Cardiac fibroblast (primary cell): ENCODE measurements around the gene CA10.

Experiments
- DNase-seq, 2 donors: peaks; one replicate each; pipeline versions ENCODE4 v3.0.0 to v3.0.0-alpha.2; 2010; ENCODE audit warnings: low read depth in 2 of 2
- H3K4me3 ChIP-seq, 2 donors: replicated peaks in 1 of 2; 1 replicate in 1 of 2; 2 replicates in 1 of 2; pipeline ENCODE4 v1.5.1; 2011; ENCODE audit warnings: low read depth in 2 of 2, low read length in 2 of 2, mild to moderate bottlenecking in 2 of 2, moderate library complexity in 1 of 2
- TF ChIP-seq, protein P1 (sequence below): IDR thresholded peaks from one replicate; pipeline ENCODE4 v1.5.1; 2011; ENCODE audit warnings: low read depth, mild to moderate bottlenecking, low read length, inconsistent platforms

The CA10 gene

GRCh38 chr17:52156576-52157570, 1.6 kb downstream of the CA10 start:
- TF ChIP-seq, protein P1, sequence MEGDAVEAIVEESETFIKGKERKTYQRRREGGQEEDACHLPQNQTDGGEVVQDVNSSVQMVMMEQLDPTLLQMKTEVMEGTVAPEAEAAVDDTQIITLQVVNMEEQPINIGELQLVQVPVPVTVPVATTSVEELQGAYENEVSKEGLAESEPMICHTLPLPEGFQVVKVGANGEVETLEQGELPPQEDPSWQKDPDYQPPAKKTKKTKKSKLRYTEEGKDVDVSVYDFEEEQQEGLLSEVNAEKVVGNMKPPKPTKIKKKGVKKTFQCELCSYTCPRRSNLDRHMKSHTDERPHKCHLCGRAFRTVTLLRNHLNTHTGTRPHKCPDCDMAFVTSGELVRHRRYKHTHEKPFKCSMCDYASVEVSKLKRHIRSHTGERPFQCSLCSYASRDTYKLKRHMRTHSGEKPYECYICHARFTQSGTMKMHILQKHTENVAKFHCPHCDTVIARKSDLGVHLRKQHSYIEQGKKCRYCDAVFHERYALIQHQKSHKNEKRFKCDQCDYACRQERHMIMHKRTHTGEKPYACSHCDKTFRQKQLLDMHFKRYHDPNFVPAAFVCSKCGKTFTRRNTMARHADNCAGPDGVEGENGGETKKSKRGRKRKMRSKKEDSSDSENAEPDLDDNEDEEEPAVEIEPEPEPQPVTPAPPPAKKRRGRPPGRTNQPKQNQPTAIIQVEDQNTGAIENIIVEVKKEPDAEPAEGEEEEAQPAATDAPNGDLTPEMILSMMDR = no peak
- no peak overlapping the region for H3K4me3 ChIP-seq
- no peak for DNase-seq

- TF ChIP-seq, protein P1 = no peak
- DNase-seq = no peak
These were observed 3.2 kb downstream of the CA10 start for GRCh38 chr17:52155301-52155700.

DNA sequence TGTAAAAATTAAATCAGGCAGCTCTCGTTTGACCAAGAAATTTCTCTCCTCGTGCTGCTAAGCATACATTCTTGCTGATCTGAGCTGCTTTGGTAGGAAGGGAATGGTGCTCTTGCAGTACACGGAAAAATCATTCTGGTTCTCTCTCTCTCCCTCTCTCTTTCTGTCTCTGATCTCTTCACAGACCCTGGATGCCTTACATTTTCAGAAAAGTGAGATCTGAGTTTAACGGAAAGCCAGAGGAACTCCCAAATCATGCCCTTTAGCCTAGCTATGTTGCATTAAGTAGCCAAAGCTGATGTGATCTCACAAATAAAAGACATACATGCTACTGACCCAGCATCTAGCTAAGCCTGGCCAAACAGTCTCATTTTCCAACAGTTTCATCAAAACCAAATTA, 4.0 kb downstream of the CA10 start:
- TF ChIP-seq, protein P1 = no peak
- no peak overlapping the region for H3K4me3 ChIP-seq
- no peak for DNase-seq

More at GRCh38 chr17:52155301-52155700, 3.2 kb downstream of the CA10 start:
- no peak overlapping the region for H3K4me3 ChIP-seq

DNA sequence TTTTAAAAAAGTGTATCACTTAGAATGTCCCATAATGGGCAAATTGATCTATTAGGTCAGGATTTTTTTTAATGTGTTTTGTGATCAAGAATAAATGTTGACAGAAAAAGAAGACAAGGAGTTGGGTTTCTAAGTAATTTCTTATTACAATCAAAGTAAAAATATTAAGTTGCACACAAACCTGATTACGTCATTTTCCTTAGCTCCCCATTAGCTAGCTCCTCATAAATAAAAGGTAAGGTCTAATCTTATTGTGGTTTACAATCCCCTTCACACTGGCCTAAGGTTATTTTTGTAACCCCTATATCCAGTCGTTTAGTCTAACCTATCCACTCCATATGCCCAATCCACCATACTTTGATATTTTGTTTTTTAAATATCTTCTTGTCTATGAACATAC, 7.6 kb downstream of the CA10 start:
- DNase-seq = no peak
- H3K4me3 ChIP-seq = no peak overlapping the region
- TF ChIP-seq, protein P1 = no peak

GRCh38 chr17:52149626-52150025, 8.9 kb downstream of the CA10 start:
- TF ChIP-seq, protein P1 = no peak
- H3K4me3 ChIP-seq = no peak overlapping the region

GRCh38 chr17:52148969-52149351, 9.6 kb downstream of the CA10 start:
- H3K4me3 ChIP-seq = no peak overlapping the region
- DNase-seq = no peak
- TF ChIP-seq, protein P1 = no peak

More at GRCh38 chr17:52149626-52150025, 8.9 kb downstream of the CA10 start:
- DNase-seq = no peak
